GM21390 (cell line): ENCODE measurements around the gene RTP3.

Source experiments
- ATAC-seq: cut with Tn5 transposase; IDR thresholded peaks from one replicate; pipeline ENCODE4 v1.9.1; 2021; ENCODE audit not compliant: unreplicated experiment

RTP3 gene

GRCh38 chr3:46497556-46498265, at the start of gene RTP3:
TSS of gene RTP3 (plus strand) at chr3:46497976. CDS start at chr3:46498063, 87 bp downstream.
- no peak for ATAC-seq

DNA sequence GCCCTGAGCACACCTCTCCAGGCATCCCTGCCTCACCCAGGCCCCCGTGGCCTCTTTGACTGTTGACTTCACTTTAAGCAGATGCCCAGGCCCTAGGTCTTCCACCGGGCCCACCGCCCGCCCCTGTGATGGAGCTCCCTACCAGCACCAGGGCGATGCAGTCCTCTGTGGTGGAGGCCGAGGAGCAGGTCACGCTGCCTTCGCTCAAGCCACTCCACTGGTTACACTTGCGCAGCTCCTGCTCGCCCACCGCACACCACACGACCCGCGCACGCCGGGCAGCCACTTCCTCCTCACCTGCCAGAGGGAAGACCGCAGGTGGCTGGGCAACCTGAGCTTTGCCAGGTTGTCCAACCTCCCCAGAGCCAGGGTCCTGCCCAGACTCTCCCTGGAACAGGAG, 49.1 kb upstream of the RTP3 start:
- ATAC-seq: no peak

- no peak for ATAC-seq
These were observed 47.8 kb upstream of the RTP3 start for GRCh38 chr3:46449755-46450552.

GRCh38 chr3:46453526-46454208, 44.1 kb upstream of the RTP3 start:
- ATAC-seq: no peak

GRCh38 chr3:46454209-46454595, 43.6 kb upstream of the RTP3 start:
- no peak for ATAC-seq

- ATAC-seq: no peak
These were observed 43.2 kb upstream of the RTP3 start for GRCh38 chr3:46454606-46455005.

- no peak for ATAC-seq
These were observed 42.3 kb upstream of the RTP3 start for GRCh38 chr3:46455231-46456115.

DNA sequence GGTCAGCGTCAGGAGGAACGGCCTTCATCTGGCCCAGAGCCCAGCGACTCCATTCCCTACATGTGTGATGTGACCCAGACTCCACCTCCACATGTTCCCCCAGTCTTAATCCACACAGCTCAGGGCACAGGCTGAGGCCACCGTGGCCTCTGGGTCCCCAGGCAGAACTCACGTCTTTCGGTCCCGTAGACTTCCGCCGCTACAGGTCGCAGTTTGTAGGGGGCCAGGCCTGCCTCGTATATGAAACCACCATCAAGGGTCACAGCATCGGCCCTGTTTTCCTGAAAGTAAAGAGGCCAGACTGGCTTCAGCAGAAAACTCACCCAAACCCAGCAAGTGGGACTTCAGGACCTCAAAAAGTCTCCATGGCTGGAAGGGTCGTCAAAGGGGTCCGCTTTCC, 41.7 kb upstream of the RTP3 start:
- no peak for ATAC-seq

GRCh38 chr3:46460051-46460450, 37.7 kb upstream of the RTP3 start:
- no peak for ATAC-seq

DNA sequence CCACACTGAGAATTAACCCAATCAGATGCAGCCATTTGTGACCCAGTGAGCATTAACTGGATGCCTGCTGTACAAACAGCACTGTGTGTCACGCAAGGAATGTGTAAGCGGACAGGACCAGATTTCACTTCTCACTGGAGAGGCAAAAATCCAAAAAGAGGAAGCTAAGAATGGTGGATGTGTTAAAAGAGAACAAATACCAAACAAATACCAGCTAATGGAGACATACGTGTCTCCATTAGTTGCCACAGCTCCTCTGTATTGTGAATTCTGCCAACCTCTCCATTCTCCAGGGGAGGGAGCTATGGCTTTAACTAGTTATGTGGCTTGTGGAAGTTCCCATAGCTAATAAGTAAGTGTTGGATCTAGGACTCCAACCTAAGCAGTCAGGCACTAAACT, 35.7 kb upstream of the RTP3 start:
- ATAC-seq: no peak

DNA sequence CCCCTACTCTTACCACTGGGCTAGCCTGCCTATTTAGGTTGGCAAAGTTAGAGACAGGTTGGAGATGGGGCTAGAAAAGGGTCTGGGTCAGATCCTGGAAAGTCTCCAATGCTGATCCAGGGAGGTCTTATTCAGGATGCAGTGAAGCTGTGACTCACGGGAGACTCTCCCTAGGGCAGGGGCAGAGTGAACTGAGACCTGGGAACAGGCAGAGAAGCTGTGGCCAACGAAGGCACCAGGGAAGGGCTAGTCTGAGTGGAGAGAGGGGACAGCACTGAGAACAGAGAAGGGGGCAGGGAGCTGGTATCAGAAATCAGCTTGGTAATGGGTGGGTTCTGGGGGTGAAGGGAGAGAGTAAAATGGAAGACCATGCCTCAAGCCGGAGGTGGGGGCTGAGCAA, 35.3 kb upstream of the RTP3 start:
- no peak for ATAC-seq

GRCh38 chr3:46463120-46463867, 34.5 kb upstream of the RTP3 start:
- no peak for ATAC-seq

DNA sequence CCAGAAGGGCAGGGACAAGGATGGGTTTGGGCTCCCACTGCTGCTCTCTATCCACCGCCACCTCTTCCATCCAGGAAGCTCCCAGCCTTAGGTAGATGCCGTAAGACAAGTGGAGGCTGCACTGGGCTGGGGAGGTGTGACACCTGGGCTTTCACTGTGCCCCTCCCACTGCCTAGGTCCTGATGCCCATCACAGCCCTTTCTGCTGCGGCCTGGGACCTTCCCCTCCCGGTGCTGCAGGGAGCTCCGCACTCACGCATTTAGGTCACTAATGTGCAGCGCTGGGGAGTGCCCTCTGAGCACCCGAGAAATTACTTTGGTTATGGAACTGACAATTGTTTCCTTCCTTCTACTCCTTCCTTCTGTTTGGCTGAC, 33.9 kb upstream of the RTP3 start:
- no peak for ATAC-seq

DNA sequence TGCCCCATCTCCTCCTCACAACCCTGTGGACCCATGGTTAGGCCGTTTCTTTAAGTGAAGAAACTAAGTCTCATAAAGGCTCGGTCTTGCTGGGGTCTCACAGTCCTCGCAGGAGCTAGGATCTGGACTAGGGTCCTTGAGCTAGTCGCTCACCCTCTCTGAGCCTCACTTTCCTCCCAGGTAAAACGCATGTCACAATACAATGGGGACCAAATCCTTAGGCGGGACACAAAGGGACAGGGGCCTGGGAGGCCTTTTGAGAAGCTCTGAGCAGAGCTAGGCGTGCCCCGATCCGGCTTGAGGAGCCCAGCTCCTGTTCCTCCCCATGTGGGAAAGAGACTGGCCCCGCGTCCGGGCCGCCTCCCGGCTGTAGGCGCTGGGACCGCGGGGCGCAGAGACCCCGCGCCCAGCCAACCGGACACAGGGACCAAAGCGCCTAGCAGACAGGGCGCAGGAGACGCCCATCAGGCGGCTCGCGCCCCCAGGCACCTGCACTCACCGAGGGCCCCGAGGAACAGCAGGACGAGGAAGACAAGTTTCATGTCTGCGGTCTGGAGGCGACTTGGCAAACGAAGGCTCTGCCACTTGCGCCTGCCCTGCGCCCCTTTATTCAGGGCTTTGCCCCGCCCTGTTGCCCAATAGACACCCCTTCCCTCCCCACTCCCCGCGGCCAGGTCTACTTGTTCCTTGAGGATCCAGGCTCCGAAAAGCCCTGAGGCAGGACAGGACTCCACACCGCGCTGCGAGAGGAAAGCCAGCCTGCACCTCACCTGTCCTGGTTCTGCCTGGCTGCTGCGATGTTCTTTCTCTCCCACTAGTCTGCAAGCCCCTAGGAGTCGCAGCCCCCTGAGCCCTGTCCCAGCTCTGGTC, 33.2 kb upstream of the RTP3 start, which contains the start of gene LTF:
TSS of gene LTF (minus strand) at position 580 of the 870 bp plus-strand sequence. CDS start at position 542, 38 bp downstream.
- no peak for ATAC-seq

GRCh38 chr3:46465196-46465520, 32.6 kb upstream of the RTP3 start:
- ATAC-seq: no peak

DNA sequence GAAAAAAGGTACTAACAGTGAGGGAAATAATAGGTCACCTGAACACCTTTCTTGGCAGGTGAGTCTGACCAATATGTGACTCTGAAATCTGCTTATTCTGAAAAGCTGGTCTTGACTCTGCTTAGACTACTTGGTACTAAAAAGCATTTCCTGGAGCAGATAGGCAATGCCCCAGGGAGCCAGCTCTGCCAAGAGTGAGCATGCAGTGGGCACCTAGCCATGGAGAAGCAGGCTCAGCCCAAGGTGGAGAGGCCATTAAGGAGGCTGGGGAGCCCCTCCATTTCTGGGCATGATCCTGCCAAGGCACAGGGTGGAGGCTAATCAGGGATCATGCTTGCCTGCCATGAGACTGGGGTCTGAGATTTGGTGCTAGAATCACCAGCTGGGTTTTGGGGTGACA, 31.5 kb upstream of the RTP3 start:
- ATAC-seq: no peak

DNA sequence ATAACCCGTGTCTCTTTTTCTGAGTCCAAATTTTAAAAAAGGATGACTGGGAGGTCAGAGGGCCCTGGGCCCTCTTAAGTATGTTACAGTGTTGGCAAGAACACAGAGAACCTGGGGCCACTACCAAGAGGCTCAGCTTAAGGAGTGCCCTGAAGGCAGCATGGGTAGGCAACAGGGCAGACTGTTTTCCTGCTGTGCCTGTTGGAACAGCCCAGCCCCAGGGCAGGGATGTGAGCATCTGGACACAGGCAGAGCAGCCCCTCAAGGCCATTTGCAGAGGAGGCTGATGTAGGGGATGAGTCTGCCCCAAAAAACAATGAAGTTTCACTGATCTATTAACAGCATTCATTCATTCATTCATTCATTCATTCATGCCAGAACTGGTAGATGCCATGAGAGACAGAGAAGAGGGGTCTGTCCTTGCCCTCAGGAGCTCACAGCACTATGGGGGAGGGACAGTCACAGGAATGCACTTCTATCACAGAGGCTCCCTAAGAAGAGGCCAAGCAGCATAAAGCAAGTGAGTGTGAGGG, 30.8 kb upstream of the RTP3 start:
- no peak for ATAC-seq

GRCh38 chr3:46467562-46467961, 30.2 kb upstream of the RTP3 start:
- no peak for ATAC-seq
